Head of caudate nucleus (tissue), 42 donors: ENCODE results near the gene TSPYL4.

Experiments used
- DNase-seq, 42 donors: peaks; one replicate each; pipeline versions ENCODE4 v3.0.0 to v3.0.0-alpha.2; 2020 to 2021; ENCODE audit warnings: mixed read lengths in 7 of 42
- intact Hi-C: fragments of 100-400 bp; cut with DNase I; formaldehyde crosslinking; loops from one replicate; pipeline ENCODE4 v1.15.0; 2022

TSPYL4 gene

DNA sequence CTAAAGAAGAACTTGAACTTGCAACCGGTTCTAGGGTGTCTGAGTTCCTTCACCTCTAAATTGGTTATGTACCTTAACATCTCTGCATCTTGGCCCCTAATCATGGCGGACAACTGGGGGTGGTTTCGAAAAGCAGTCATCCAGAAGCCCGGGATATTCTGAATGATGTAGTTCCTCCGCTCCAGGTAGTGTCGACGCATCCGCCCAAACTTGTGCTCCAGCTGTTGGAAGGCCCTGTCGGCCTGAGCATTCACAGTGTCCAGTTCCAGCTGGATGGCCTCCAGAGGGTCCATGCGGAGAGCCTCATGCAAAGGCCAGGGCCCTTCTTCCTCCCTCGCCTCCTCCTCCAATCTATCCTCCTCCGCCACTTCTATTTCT lies 25.0 kb upstream of the TSPYL4 start:
- intact Hi-C loops, result loop anchor here (5.0 kb wide), 1 partner anchor 283 kb away; no protein-coding TSS in a partner anchor
- peak in 13 of 42 donors; percentile 7 to 57 (median 33) for DNase-seq

DNA sequence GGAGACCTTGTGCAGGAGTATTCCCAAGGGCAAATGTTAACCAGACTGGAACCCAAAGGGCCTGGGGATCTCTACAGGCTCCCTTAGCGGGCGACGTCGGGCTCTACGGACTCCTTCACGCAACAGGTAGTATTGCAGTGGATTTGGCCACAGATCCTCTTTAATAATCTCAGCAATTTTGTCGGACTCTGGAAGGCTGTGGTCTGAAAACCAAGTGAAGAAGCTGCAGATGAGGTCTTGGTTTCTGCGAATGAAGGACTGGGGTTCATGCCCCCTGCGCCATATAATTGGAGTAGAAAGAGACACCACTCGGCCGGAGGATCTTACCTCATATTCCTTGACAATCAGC lies 24.6 kb upstream of the TSPYL4 start:
- intact Hi-C loops, result loop anchor here (5.0 kb wide), 1 partner anchor 284 kb away; no protein-coding TSS in a partner anchor
- no peak for DNase-seq

DNA sequence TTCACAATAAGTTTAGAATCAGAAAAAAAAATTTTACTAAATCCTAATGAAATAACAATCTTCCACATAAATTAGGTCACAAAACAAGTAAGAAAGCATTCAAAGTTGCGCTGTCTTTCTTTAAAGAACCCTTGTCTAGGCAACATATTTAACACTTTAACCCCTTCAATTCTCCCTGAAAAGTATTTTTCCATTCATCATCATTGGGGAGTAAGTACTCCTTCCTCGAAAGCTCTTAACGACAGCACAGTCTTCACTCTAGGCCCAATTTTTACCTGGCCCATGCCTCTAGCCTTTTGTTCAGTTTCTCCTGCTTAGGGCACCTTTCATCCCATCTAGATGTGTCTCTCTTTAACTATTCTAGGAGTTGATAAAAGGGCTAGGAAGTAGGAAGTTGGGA lies 23.2 kb upstream of the TSPYL4 start:
- intact Hi-C loops, result loop anchor here (5.0 kb wide), 1 partner anchor 285 kb away; no protein-coding TSS in a partner anchor

DNA sequence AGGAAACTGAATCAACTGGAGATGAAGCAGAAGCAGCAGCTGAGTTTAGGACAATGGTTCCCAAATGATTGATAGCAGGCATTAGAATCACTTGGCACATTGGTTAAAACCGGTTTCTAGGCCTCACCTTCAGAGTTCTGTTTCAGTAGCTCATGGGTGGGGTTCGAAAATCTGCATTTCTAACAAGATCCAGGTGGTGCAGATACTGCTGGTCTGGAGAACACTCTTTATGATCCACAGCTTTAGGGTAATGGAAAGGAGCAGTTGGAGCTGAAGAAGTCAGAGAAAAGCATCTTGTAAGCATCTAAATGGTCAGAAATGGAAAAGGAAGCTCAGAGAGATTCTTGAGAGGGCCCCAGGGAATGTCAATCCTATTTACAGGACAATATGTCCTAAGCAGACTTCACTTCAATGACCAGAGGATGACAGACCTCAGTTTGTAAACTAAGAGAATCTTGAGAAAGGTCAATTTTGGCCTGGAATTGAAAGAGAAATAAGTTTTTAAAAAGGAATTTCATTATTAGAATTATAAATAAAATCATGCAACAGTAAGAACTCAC lies 17.4 kb upstream of the TSPYL4 start:
- no peak for DNase-seq

More for the DNA sequence above, 23.2 kb upstream of the TSPYL4 start:
- DNase-seq, result no peak

DNA sequence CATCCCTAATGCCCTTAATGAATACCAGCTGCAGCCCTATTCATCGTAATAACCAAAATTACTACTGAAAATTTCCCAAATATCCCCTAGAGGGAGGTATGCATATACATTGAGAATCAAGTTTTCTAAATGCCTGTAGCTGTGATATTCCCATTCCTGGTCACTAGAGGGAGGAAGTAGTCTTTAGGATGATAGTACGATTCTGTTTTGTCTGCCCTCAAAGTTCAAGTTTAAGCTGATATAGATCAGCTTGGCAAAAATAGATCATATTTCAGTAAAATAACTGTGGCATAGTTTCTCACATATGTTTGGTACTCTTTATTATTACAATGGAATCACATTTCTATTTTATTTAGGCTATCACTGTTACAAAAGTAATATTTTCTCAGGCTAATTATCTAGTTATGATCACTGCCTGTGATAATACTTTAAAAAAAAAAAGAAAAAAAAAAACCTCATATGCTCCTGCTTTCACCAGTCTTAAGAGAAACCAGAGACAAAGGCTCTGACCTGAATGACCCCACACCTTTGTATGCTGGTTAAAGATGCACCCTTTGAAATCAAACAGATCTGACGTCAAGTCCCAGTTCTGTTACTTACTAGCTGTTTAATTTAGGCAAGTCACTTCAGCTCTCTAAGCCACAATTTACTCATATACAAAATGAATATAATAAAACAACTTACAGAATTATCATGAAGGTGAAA lies 14.9 kb upstream of the TSPYL4 start:
- intact Hi-C loops, result no loop called here

More for the DNA sequence above, 17.4 kb upstream of the TSPYL4 start:
- intact Hi-C loops, result no loop called here

DNA sequence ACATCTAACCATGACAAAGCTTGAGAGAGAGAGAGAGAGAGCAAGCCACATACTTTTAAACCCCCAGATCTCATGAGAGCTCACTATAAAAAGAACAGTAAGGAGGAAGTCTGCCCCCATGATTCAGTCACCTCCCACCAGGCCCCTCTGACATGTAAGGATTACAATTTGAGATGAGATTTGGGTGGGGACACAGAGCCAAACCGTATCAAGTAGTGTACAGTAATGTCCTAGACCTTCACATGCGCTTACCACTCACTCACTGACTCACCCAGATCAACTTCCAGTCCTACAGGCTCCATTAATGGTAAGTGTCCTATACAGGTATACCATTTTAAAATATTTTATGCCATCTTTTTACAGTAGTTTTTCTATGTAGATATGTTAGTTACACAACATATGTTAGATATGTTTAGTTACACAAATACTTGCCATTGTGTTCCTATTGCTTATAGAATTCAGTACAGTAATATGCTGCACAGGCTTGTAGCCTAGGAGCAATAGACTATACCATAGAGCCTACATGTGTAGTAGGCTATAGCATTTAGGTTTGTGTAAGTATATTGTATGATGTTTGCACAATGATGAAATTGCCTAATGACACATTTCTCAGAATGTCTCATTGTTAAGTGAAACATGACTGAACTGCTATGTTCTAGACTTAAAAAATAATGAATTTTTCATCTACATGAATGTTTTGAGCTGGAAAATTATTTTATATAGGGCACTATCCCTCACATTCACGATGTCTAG lies 14.1 kb upstream of the TSPYL4 start:
- DNase-seq, result no peak
- intact Hi-C loops, result no loop called here

More for the DNA sequence above, 14.9 kb upstream of the TSPYL4 start:
- DNase-seq, result peak in 1 of 42 donors; percentile 34

DNA sequence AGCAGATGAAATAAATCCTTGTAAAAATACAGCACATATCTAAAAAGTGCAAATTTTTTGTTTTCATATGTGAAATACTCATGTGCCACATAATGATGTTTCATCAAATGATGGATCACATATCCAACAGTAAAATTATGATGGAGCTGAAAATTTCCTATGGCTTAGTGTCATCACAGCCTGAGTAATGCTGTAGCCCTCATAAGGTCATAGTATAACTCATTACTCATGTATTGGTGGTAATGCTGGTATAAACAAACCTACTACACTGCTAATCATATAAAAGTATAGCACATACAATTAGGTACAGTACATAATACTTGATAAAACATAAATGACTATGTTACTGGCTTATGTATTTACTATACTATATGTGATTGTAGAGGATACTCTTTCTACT lies 12.9 kb upstream of the TSPYL4 start:
- intact Hi-C loops, result no loop called here
- DNase-seq, result no peak

DNA sequence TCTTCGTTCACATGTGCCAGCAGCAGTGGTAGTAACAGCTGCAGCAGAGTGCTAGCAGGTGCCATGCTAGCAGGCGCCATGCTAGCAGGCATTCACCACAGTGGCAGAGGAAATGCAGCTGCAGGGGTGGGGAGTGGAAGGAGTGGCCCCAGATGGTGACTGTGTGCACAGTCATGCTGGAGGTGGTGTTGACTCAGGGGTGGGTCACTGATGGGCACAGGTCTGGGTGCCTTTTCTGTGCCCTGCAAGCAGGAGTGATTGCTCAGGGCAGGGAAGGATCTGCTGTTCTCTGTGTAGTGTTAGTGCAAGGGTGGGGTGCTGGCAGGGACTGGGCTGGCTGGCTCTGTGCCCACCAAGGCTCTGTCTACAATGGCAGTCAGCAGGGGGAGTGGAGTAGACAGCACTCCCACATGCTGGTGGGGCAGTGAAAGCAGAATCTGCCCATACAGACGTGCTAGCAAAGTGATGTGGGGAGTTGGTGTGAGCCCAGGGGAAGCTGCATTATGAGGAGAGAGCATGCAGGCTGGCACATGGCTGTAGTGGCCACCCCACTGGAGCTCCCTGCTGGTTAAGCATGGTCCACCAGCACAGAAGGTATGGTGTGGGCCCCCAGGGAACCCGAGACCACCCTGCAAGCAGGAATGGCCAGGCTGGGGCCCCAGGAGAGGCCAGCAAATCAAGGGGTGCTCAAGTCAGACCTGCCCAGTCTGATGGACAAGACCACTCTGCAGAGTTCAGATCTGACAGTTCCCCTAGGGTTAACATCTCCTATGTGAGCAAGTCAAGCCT lies 11.4 kb upstream of the TSPYL4 start:
- intact Hi-C loops, result no loop called here
- peak in 3 of 42 donors; percentile 9 to 29 (median 28) for DNase-seq

DNA sequence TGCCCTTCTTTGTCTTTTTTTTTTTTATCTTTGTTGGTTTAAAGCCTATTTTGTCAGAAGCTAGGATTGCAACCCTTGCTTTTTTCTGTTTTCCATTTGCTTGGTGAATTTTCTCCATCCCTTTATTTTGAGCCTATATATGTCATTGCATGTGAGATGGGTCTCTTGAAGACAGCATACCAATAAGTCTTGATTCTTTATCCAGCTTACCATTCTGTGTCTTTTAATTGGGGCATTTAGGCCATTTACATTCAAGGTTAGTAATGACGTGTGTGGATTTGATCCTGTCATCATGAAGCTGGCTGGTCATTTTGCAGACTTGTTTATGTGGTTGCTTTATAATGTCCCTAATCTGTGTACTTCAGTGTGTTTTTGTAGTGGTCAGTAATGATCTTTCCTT lies 9.5 kb upstream of the TSPYL4 start:
- intact Hi-C loops, result no loop called here
- no peak for DNase-seq

DNA sequence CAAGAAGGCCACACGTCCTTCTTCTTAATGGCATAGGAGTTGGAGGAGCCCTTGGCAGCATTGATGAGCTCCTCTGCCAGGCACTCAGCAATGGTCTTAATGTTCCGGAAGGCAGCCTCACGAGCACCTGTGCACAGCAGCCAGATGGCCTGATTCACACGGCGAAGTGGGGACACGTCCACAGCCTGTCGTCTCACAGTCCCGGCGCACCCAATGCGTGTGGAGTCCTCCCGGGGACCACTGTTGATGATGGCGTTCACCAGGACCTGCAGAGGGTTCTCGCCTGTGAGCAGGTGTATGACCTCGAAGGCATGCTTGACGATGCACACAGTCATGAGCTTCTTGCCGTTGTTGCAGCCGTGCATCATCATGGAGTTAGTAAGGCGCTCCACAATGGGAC lies 4.6 kb upstream of the TSPYL4 start:
- no peak for DNase-seq
- intact Hi-C loops, result no loop called here

DNA sequence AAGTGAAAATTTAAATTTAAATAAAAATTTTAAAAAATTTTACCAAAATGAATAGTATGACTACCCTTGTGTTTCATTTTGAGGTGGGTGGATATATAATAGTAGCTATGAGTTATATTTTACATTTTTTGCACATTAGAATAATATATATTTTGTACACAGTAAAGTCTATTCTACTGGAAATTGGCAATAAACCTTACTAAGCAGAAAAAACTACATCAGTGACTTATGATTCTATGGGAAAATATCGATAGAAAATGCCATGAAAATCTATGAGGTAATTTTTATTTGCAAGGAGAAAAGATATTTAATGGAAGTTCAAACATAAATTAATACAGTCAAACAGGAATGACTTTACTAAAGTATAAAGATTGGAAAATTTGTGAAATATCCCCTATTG lies 2.8 kb upstream of the TSPYL4 start:
- intact Hi-C loops, result no loop called here
- no peak for DNase-seq

DNA sequence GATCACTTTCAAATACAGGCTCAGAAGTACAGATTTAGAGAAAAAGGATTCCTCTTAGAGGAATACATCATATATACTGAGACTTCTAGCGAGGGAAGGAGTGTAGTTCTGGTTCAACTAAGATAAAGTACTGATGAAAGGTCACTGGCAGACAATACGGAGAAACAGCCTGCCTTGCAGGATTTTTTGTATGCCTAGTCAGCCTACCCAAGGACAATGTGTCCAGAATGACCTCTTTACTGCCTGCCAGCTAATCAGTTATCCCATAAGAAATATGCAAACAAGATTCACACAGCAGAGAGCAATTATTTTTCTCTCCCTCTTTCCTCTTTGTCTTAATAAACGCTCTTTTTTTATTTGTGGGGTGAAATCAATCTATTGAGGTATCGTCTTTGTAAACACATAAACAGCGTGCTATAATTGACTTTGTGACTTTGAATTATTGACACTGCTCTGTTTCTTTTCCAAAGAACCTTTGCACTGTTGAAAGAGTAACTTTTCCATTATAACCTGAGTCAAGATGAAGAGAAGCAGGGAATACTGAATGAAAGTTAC lies 1.4 kb upstream of the TSPYL4 start:
- DNase-seq, result no peak
- intact Hi-C loops, result no loop called here

DNA sequence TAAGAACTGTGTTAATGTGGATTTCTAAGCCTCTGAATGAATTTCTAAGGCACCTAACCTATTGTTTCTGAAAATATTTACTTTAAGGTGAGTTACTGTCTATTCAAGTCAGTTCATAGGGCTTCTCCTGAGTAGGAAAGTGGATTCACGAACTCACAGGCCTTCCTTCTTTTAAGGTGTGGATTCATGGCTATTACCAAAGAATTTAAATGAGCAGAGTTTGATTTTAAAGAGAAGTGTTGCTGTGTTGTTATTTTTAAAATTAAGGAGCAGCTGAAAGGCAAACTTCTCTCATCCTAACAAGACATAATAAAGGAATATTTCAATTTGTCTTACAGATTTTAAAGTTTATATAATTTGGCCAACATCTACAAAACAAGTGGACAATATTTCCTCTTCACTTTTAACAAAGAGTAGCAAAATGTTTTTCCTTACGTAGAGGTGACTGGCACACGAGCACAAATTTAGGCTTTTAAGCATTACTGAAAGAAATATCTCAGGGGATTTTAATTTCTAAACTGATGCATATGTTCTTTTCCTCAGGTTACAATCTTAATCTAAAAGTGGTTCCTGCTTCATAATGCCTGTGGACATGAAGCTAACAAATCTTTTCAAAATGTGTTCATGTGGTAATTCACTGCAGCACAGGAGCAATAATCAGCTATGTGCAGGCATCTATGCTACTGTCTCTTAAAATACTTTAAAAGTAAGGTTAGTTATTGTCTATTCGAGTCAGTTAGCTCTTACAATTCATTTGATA lies 602 bp upstream of the TSPYL4 start:
- DNase-seq, result no peak

DNA sequence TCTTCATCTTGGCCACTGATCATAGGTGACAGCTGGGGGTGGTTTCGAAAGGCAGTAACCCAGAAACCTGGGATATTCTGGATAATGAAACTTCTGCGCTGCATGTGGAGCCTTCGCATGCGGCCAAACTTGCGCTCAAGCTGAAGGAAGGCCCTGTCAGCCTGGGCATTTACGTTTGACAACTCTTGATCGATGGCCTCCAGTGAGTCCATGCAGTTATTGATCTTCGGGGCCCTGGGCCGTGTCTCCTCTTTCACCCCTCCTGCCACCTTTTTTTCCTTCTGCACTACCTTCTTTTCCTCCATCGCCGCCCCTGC lies 729 bp downstream of the TSPYL4 start:
- intact Hi-C loops, result no loop called here
- DNase-seq, result peak in 1 of 42 donors; percentile 75

More for the DNA sequence above, 602 bp upstream of the TSPYL4 start:
- intact Hi-C loops, result no loop called here

DNA sequence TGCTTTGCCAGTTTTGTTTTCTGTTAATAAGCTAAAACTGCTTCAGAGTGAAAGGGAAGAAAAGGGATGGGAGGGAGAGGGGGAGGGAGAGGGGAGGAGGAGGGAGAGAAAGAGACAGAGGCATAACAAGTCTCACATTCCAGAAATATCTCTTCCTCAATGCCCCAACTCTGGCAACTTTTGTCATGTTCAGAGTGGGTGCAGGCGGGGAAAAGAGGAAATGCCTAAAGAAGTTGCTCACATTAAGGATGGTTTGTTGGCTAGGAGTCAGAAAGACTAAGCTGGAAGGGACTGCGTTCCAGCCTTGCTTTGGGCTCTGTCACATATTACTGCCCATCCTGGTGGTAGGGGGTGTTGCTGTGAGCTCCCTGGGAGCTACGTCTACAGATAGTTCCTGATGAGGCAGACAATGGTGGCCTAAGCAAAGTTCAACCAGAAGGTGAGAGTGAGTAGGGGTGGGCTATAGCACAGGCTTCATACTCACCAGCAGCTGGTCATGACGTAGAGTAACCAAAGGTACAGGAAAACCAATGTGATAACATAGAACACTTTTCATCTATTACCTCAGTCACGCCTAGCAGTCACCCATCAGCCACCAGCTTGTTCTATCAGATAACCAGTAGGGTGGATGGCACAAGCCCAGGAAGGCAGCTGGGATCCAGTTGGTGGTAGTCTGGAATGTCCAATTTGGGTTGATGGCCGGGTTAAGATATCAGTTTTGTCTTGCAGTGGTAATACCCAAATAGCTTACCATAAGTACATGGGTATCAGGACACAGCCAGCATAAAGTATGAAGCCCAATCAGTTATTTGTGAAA lies 2.1 kb downstream of the TSPYL4 start:
- DNase-seq, result no peak
- intact Hi-C loops, result no loop called here

DNA sequence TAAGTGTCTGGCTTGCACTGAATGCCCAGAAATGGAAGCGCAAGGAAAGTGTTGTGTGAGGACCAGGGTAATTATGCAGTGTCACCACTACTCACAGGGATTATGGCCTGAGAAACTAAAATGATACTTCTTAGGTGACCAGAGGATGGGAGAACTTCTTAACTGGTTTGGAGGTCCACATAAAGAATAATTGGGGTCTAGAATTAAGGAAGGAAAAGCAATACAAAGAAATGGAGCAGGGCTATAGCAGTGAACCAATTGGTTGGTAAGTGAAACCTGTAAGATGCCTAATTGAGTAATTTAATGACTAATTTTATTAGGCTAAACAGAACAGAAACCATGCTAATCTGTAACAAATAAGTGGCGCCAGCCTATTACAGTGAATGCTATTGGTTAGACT lies 5.3 kb downstream of the TSPYL4 start:
- no peak for DNase-seq
- intact Hi-C loops, result no loop called here

DNA sequence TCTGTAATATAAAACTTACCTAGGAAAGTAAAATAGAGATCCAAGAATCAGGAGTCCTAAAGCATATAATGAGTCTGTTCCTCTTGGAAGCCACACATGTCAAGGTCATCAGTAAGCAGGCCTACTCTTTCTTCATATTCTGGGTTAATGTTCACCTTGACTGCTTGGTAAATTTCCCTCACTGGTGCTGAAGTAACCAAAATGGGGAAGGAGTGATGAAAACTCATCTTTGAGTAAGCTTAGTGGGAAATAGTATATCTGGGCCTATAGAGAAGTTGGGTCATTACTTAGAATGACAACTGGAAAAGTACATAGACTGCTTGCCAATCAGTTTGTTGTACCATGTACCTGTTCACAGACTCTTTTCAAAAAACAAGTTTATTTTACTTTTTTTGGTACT lies 6.6 kb downstream of the TSPYL4 start:
- intact Hi-C loops, result no loop called here
- no peak for DNase-seq

DNA sequence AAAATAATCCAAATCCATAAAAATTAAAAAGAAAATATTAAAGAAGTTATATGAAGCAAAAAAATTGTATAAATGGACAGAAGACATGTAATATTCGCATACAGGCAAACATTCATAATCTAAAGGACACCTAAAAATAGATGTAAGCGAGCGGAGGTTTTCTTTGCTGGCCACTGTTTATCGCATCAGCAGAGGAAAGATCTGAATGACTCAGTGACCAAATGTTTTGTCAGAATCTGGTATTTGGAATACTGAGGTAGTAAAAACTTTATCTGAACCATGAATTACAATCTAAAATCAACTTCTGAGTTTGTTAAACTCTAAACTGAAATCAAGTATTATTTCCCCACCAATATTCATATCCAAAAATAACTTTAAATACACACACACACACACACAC lies 7.8 kb downstream of the TSPYL4 start:
- intact Hi-C loops, result no loop called here
- no peak for DNase-seq
